NCI-H1417 treated with DMSO at 0.1 percent for 48 hours (cell line): ENCODE measurements around the gene SLC25A15.
"Not testable (repeated sequence)": the region's sequence is repeated elsewhere in the genome, so short reads cannot be mapped to it uniquely, and the experiment has no call there.

ENCODE experiments used
- DNase-seq: peaks from one replicate; lab custom pipeline; 2025; lab: John Stamatoyannopoulos, UW

Gene SLC25A15

DNA sequence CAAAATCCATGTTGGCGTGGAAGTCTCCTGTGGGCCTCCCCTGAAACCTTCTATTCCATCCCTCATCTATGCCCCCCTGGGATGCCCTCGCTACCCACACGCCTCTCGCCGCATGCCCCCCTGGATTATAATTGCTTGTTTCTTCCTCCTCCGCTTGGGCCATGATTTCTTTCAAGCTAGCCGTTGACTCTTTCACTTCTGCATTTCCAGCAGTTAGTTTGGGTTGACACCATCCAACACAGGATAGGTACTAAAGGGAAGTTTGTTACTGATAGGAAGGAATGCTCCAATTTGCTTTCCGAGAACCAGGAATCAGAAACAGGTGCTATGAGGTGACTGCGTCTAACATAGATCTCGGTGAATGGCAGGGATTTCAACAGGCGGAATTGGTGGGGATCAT lies 7.7 kb upstream of the SLC25A15 start:
- no peak for DNase-seq

GRCh38 chr13:40782971-40783370 lies 6.4 kb upstream of the SLC25A15 start:
- DNase-seq, result not testable (repeated sequence)

GRCh38 chr13:40784540-40784939 lies 4.9 kb upstream of the SLC25A15 start:
- DNase-seq, result no peak

- no peak for DNase-seq
Measured at GRCh38 chr13:40786568-40786996, 2.8 kb upstream of the SLC25A15 start.

GRCh38 chr13:40787062-40787461 lies 2.3 kb upstream of the SLC25A15 start:
- no peak for DNase-seq

DNA sequence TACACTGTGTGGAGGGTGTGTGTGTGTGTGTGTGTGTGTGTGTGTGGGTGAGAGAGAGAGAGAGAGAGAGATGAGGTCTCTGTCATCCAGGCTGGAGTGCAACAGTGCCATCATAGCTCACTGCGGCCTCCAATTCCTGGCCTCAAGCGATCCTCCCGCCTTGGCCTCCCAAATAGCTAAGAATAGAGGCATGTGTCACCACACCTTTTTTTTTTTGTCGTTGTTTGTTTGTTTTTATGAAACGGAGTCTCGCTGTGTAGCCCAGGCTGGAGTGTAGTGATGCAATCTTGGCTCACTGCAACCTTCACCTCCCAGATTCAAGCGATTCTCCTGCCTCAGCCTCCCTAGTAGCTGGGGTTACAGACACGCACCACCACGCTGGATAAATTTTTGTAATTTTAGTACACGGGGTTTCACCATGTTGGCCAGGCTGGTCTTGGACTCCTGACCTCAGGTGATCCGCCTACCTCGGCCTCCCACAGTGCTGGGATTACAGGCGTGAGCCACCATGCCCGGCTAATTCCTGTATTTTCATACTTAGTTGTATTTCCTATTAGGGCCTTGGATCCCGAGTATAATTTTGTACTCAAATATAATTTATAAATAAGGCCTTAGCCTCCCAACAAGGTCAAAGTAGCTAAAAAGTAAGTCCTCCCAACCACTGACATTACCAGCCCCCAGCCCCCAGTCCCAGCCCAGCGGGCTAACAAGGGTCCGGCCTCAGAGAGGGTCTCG lies 704 bp upstream of the SLC25A15 start:
- DNase-seq, result not testable (repeated sequence)

DNA sequence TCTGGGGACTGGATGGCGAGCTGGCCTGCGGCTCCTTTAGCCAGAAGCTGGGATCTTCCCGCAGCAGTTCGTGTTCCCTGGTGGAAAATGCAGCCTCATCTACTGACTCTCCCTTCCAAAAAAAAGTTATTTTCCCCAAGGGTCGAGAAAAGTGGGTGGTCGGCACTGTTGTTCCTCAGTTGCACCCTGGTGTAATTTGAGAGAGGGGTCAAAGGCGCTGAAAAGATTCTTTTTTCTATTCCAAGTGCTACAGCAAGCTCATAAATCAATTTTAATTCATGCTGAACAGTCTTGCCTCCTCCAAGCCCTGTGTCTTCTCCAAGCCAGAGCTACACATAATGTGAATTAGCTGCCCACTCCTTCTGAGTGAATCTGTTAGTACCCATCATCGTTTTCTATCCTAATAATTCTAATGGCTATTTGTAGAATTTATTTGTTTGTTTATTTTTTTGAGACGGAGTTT lies 774 bp downstream of the SLC25A15 start:
- no peak for DNase-seq

DNA sequence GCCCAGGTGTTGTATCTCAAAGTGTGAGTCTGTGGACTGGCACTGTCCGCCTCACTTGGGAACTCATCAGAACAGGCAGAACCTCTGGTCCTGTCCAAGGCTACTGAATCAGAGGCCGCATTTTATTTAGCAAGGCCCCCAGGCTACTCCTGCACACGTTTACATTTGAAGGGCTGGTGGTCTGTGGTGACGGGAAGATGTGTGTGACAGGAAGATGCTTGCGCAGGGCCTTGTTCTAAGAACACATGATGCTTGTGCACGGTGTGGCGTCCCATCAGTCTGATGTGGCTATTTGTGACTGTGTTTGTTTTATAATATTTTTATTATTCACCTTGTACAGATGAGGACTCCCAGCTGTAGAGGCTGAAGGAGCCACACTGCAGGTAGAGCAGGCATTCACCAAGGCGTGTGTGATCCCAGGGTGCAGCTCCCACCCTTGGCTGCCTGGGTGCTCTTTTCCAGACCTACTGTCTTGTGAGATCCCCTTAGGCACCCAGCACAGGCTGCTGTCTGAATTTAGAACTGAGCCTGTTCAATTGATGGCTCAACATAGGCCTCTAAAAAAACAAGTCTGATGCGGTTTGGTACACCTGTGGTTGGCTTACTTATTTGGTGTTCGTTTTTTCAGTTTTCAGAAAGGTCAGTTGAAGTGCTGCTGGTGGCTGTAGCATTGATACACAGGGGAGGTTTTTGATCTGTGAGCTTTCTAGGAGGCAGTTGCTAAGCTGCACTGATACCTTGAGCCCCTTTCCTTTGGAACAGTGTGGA lies 3.1 kb downstream of the SLC25A15 start:
- DNase-seq, result no peak

GRCh38 chr13:40793339-40793738 lies 3.9 kb downstream of the SLC25A15 start:
- no peak for DNase-seq

GRCh38 chr13:40794414-40795368 lies 5.3 kb downstream of the SLC25A15 start:
- no peak for DNase-seq

- no peak for DNase-seq
Measured at GRCh38 chr13:40796649-40797048, 7.2 kb downstream of the SLC25A15 start.

DNA sequence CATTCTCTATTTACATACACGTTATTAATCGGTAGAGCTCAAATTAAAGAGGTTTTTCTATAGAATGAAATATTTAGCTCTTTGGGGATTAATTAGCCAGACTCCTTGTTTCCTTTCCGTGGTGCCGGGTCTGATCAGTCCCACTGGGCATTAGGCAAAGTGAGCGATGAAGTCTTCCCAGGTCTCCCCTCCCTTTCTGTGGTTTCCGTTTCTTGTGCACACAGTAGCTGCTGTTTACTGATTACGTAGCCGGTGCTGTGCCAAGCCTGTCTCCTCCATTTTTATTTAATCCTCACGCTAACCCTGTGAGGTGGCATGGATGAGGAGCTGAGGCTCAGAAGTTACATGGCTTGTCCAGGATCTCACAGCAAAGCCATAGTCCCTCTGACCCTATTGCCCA lies 9.0 kb downstream of the SLC25A15 start:
- no peak for DNase-seq

DNA sequence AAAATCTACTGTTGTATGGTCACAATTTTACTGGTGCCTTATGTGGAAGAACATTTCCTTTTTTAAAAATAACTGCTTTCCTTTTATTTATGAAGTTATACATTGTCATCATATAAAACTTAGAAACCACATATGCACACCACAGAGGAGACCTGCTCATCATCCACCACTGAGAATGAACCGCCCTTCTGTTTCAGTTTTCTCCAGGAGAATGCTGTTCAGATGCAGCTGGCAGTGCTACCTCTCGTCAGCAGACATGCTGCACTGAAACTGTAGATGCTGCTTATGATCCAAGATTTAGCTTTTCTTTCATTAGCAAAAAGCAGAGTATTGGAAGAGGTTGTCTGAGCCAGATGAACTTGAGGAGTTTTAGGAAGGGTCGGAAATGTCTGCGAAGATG lies 10.1 kb downstream of the SLC25A15 start:
- DNase-seq, result no peak

DNA sequence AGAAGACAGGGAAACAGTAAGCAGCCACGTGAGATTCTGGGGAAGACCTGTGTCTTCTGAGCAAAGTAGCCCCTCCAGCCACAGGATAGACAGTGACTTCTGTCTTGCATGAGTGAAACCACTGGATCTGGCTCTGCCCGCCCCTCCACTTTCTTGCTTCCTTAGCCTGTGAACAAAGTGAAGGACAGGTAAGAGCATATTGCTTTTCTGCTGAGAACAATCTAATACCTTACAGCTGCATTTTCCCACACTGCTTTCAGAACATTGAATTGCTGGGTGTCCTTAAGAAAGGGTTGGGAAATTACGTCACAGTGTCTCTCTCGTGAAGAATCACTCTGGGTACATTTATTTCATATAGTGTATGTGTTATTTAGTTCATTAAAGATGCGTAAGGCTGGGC lies 11.1 kb downstream of the SLC25A15 start:
- DNase-seq, result no peak

GRCh38 chr13:40801255-40802217 lies 12.1 kb downstream of the SLC25A15 start:
- DNase-seq, result no peak

- no peak for DNase-seq
Measured at GRCh38 chr13:40803316-40803715, 13.9 kb downstream of the SLC25A15 start.

GRCh38 chr13:40806241-40806640 lies 16.8 kb downstream of the SLC25A15 start:
- DNase-seq, result no peak

DNA sequence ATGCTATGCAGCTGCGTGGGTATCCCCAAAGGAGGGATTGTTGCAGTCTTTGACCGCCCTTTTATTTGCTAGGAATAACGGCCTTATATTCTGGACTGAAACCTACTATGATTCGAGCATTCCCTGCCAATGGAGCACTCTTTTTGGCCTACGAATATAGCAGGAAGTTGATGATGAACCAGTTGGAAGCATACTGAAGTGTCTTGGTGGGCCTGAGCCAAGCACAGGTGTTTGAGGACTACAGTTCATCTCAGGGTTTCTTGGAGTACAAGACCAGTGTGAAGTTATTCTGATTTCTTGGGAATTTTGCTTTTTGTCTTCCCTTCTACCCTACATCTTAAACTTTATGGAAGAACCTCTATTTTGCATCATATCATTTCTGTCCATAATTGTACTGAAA lies 20.1 kb downstream of the SLC25A15 start:
- DNase-seq, result no peak

- DNase-seq, result no peak
Measured at GRCh38 chr13:40812102-40812501, 22.7 kb downstream of the SLC25A15 start.

DNA sequence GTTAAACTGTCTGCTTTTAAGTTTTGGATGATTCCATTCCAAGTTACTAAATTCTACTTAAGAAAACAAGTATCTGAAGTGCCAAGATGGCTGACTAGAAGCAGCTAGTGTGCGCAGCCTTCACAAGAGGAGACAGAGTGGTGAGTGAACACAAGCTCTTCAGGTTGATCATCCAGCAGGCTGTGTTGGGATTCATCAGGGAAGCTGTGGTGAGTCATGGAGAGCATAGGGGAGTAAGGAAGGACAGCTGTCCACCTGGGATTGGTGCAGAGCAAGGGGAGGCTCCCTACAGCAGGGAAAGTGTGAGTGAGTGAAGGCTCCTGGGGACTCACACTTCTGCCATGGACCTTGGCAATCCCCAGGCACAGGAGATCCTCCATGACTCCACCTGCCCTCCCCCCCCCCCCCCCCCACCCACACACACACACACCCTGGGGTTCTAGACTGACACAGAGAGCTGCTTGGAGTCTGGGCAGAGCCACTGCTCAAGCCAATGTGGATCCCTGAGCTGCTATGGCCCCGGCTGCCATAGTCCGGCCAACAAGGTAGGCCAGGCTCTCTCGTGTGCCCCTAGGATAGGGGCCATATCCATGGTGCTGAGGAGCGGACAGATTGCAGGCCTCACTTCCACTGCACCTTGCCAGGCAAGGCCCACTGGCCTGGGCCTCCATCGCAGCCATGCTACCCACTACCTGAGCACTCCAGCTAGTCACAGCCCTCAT lies 23.5 kb downstream of the SLC25A15 start:
- no peak for DNase-seq
